Astrocyte of the hippocampus (primary cell): ENCODE data around the gene GFY.
"Not testable (repeated sequence)": the region's sequence is repeated elsewhere in the genome, so short reads cannot be mapped to it uniquely, and the experiment has no call there.

Experiments used
- DNase-seq: peaks from one replicate; pipeline ENCODE4 v3.0.0; 2011; ENCODE audit warnings: low read depth, low spot score

GFY gene

GRCh38 chr19:49468746-49469447, 43.7 kb downstream of the GFY start:
- DNase-seq: no peak

DNA sequence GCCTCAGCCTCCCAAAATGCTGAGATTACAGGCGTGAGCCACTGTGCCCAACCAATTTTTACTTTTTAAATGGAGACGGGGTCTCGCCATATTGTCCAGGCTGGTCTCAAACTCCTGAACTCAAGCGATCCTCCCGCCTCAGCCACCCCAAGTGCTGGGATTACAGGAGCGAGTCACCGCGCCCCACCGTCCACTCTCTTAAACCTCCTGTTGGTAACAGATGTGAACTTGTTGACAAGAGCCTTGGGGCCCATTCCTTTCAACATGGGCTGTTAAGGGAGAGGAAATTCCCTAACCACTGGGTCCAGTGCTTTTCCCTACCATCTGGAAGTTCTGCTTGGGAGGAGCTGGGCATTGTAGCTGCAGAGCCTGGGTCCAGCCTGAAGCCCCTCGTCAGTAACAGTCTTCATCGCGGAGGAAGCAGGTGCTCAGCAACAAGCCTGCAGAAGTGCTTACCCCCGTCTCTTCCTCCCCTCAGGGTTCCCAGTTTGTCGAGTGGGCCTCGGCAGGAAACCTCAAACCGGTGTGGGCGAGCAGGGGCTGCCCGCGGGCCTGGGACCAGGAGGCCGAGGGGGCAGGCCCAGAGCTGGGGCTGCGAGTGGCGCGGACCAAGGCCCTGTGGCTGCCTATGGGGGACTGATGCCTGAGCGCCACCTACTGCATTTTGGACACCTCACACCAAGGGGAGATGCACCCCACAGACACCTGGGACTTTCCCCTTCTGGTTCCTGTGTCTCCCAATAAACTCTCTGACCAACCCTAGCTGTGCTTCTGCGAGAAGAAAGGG, 44.8 kb downstream of the GFY start:
- no peak for DNase-seq

DNA sequence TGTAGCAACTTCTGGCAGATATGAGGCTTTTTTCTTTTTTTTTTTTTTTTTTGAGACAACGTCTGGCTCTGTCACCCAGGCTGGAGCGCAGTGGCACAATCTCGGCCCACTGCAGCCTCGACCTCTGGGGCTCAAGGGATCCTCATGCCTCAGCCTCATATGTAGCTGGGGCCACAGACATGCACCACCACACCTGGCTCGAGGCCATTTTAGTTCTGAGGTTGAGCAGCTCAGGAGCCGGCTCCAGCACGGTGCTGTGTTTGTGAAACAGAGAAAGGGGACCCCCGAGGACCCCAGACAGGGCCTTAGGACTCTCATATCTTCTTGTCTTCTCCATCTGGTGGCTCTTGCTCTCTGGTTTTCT, 45.4 kb downstream of the GFY start:
- DNase-seq: no peak

GRCh38 chr19:49472936-49473335, 47.7 kb downstream of the GFY start:
- DNase-seq: no peak

DNA sequence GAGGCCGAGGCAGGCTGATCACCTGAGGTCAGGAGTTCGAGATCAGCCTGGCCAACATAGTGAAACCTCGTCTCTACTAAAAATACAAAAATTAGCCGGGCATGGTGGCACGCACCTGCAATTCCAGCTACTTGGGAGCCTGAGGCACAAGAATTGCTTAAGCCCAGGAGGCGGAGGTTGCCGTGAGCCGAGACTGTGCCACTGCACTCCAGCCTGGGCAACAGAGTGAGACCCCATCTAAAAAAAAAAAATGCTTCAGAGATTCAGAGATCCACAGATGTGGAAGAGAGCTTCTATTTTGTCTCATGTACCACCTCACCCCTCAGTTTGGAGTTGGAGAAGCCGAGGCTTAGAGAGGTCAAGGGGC, 48.3 kb downstream of the GFY start:
- DNase-seq: not testable (repeated sequence)

DNA sequence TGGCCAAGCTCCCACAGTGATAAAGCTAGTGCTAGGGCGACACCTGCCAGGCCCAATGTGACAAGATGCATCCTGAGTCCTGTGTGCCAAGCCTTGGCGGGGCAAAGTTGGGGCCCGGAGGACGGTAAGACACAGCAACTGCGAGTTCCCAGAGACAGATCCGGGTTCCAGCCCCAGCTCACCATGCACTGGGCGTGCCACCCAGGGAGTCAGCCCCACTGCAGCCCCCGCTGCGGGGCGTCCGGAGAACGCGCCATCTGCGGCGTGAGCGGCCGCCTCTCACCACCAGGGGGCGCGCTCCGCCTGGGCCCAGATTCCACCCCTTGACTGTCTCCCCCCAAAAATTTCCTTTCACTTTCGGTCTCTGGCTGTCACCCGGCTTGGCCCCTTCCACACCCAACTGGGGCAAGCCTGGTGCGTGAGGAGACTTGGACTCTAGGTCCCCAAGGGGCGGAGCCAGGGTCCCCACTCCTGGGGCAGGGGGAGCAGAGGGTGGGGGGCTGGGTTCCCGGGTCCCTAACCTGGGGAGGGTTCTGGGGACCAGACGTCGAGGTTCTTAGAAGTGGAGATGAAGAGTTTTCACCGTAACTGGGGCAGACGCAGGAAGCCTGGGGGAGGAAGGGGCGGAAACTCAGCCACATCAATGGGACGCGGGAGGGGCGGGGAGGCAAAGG, 48.8 kb downstream of the GFY start, which contains the start of gene FLT3LG:
FLT3LG (plus strand) TSS at position 348 of the 674 bp plus-strand sequence. CDS start 425 bp downstream, outside the sequence.
- peak; percentile 84 for DNase-seq

DNA sequence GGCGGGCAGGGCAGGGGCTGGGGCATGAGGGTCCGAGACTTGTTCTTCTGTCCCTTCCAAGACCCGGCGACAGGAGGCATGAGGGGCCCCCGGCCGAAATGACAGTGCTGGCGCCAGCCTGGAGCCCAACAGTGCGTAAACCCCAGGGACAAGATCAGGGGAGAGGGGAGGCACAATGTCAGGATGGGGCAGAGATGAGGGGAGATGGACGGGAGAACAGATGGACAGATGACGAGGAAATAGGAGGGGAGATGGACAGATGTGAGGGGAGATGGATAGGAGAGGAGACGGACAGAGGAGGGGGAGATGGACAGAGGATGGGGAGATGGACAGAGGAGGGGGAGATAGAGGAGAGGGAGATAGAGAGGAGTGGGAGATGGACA, 49.3 kb downstream of the GFY start:
- no peak for DNase-seq

DNA sequence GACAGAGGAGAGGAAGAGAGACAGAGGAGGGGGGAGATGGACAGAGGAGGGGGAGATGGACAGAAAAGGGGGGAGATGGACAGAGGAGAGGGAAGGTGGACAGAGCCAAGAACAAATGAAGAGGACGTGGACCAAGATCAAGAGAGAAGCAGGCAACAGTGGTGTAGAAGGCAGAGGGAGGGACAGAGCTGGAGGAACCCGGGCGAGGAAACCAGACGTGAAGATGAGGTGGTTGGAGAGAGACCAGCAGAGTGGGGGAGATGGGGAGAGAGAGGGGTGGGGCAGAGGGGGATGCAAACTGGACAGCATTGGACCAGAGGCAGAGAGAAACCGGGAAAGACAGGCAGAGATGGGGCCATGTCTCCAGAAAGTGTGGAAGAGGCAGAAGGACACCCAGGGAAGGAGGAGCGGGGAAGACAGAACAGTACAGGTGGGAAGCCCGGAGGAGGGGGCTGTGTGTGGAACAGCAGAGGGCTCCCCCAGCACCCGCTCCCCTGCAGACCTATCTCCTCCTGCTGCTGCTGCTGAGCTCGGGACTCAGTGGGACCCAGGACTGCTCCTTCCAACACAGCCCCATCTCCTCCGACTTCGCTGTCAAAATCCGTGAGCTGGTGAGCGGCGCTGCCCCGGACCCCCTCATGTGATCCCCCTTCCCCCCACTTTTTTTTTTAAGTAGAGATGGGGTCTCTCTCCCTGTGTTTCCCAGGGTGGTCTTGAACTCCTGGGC, 50.2 kb downstream of the GFY start:
- DNase-seq: no peak

DNA sequence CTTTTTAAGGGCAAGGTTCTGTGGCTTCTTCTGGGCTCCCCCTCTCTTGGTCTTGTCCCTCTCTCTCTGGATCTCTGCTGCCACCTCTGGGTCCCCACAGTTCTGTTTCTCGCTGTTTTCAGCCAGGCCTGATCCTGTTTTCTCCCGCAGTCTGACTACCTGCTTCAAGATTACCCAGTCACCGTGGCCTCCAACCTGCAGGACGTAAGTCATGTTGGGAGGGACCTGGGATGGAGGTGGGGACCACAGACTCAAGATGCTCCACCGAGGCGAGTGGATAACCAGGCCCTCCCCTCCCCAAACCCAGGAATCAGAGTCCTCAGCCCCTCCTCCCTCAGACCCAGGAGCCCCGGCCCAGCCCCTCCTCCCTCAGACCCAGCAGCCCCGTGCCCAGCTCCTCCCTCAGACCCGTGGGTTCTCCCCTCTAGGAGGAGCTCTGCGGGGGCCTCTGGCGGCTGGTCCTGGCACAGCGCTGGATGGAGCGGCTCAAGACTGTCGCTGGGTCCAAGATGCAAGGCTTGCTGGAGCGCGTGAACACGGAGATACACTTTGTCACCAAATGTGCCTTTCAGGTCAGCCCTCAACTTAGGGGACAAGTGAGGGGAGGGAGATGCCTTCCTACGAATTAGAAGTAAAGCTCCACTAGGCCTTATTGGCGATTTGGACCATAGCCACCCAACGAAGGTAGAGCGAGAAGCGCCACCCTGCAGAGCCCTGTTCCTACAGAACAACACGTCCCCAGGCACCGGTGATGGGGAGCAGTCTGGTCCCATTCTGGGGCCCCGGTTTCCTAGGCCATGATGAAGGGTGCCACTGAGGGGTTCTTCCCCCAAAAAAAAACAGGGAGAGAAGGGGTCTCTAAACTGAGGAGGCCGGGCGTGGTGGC, 51.0 kb downstream of the GFY start:
- DNase-seq: peak; percentile 75
